GM10266 (cell line): ENCODE measurements around the gene TTLL8.
A peak's percentile ranks its signal among the peaks of the same experiment; 100 is the strongest.

Experiments used
- DNase-seq: peaks from one replicate; pipeline ENCODE4 v3.0.0; 2012; ENCODE audit errors: extremely low spot score
- CTCF ChIP-seq: IDR thresholded peaks from 2 replicates; pipeline ENCODE4 v1.5.1; 2012; ENCODE audit warnings: mild to moderate bottlenecking, low read depth; ENCODE audit not compliant: control insufficient read depth, insufficient read depth; ENCODE audit errors: missing control alignments

TTLL8 gene

GRCh38 chr22:49996119-49996517 is 62.0 kb downstream of the TTLL8 start:
- no peak for TF ChIP-seq CTCF
- DNase-seq = no peak

GRCh38 chr22:49995361-49996118 is 62.6 kb downstream of the TTLL8 start:
- TF ChIP-seq CTCF = no peak

GRCh38 chr22:49995041-49995360 is 63.1 kb downstream of the TTLL8 start:
- no peak for DNase-seq
- TF ChIP-seq CTCF = no peak

More at GRCh38 chr22:49995361-49996118, 62.6 kb downstream of the TTLL8 start:
- DNase-seq = no peak

GRCh38 chr22:49994361-49995040 is 63.6 kb downstream of the TTLL8 start:
- TF ChIP-seq CTCF = no peak
- no peak for DNase-seq

- TF ChIP-seq CTCF = no peak
- DNase-seq = no peak
These were observed 64.3 kb downstream of the TTLL8 start for GRCh38 chr22:49993649-49994360.

- peak; percentile 86 for TF ChIP-seq CTCF
- DNase-seq = peak; percentile 87
These were observed 65.0 kb downstream of the TTLL8 start for GRCh38 chr22:49992921-49993648.
